GDM1 (cell line): ENCODE measurements around the gene FAM118A.
"Not testable (repeated sequence)": the region's sequence is repeated elsewhere in the genome, so short reads cannot be mapped to it uniquely, and the experiment has no call there.

Experiments used
- DNase-seq: peaks from one replicate; lab custom pipeline; 2025; lab: John Stamatoyannopoulos, UW

Gene FAM118A

DNA sequence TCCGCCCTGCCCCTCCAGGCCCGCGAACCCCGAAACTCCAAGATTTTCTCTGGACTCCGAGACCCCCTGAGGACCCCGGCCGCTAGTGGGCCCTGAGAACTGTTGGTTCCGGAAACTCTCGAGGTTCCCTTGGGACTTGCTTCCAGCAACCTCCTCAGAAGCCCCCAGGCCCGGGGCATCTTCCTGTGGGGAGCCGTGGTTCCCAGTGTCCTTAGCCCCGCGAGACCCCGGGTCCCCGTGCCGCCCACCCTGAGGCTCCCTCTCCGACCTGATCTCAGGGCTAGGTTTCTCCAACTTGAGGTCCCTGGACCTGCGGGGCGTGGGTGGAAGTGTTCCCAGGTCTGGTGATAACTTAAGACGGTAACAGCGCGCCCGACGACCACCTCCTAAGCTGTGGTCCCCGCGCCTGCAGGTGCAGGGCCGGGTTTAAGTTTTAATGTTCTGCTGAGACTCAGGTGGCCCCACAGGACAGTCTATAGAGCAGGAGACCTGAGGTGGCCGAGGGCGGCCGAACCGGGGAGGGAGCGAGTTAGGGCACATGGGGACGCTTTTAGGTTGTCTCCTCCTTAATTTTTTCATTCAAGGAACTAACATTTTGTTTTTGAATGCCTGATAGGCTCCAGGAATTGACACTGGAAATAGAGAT, 720 bp downstream of the FAM118A start:
- no peak for DNase-seq

DNA sequence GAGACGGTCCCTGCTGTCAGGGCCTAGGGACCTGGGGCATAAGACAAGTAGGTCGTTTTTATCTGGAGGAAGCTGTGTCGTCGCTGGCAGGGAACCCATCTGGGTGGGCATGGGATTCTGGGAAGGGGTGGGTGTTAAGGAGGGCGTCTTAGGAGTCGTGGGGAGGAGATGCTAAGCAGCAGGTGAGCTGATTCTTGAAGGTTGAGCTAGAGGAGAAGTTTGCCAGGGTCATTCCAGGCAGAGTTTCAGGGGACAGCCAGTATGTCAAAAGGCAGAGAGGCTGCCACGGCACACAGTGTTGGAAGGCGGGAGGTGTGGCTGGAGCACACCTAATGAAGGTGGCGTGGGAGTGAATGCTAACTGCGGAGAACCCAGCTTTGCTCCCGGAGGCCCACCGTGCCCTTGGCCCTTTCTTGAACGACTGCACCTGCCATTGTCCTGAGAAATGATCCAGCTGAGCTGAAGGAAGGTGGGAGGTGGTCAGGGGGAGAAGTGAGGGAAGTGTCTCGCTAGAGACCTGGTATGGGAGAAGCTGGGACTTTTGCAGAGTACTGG, 1.3 kb downstream of the FAM118A start:
- DNase-seq, result no peak

DNA sequence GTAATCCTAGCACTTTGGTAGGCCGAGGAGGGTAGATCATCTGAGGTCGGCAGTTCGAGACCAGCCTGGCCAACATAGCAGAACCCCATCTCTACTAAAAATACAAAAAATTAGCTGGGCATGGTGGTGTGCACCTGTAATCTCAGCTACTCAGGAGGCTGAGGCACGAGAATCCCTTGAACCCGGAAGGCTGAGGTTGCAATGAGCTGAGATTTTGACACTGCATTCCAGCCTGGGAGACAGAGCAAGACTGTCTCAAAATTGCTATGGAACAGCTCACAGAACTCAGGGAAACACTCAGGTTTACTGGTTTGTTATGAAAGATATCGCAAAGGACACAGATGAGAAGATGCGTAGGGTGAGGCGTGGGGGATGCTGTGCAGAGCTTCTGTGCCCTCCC, 2.7 kb downstream of the FAM118A start:
- DNase-seq, result no peak

DNA sequence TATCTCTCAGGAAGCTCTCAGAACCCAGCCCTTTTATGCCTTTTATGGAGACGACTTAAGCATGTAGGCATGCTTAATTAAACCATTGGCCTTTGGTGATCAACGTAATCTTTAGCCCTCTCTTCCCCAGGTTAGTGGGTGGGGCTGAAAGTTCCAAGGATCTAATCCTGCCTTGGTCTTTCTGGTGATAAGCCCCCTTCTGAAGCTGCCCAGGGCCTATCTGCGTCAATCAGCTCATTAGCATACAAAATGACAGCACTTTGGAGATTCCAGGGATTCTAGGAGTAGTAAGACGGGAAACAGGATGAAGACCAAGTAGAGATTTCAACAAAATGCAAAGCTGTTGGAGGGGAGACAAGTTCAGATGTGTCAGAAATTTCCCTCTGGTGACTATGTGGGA, 3.1 kb downstream of the FAM118A start:
- no peak for DNase-seq

DNA sequence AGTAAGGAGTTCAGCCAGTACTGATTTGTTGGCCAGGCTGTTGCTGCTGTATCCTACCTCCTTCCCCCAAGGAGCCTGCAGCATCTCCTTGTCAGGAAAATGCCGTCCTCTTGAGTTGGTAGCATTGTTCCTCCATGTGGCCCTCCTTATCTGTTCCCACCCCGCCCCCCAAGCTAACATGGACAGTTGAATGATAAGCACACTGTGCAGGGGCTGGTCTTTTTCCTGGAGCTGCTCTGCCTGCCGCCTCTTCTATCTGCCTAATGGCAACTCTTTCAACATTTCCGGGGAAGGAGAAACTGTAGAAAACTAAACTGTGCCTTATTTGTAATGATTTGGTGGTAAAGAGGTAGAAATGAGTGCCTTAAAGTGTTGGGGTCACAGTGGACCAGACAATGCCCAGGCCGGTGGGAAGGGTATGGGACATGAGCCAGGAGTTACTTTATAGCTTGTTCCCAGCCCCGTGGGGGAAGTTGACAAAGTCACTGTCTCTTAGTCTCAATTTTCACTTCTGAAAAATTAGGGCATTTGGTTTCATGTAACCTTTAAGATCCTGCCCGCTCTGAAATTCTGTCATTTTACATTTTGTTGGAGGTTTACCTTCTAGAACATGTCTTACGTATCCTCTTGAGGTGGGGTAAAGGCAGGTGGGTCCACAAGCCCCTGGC, 4.5 kb downstream of the FAM118A start:
- no peak for DNase-seq

DNA sequence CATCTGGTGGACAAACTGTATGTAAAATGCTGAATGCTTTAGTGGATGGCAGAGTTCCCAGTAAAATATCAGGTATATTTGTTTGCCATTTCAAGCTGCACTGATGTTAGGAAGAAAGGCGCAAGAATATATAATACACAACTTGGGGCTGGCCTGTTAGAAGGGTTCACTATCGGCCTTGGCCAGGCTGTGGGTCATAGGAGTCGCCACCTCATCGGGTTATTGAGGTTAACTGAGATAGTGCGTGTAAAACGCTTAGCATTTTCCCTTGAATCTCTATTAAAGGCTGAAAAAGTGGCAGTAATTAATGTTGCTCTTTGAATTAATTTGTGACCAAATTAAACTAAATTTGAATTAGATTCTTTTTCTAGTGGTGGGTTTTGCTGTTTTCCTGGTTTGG, 5.1 kb downstream of the FAM118A start:
- DNase-seq, result no peak

DNA sequence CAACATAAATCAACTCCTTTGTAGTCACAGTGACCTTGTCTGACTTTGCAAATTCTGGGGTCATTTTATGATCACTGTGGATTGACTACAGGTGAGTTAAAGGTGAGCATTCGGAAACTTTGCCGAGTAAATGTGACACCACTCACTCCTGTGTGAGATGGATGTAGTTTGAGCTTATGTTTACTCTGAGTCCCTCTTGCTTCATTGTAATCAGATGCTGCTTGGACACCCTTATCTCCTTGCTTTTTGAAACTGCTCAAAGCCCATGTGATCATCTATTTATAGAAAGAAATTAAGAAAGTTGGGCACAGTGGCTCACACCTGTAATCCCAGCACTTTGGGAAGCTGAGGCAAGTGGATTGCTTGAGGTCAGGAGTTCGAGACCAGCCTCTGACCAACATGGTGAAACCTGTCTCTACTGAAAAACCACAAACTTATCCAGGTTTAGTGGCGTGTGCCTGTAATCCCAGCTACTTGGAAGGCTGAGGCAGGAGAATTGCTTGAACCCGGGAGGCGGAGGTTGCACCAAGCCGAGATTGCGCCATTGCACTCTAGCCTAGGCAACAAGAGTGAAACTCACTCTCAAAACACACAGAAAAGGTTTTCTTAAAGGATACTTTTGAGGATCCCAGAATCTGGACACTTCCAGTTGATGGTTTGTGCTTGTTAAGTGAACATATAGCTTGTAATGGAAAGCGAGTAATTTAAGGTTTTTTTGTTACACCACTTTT, 7.2 kb downstream of the FAM118A start:
- DNase-seq, result no peak

DNA sequence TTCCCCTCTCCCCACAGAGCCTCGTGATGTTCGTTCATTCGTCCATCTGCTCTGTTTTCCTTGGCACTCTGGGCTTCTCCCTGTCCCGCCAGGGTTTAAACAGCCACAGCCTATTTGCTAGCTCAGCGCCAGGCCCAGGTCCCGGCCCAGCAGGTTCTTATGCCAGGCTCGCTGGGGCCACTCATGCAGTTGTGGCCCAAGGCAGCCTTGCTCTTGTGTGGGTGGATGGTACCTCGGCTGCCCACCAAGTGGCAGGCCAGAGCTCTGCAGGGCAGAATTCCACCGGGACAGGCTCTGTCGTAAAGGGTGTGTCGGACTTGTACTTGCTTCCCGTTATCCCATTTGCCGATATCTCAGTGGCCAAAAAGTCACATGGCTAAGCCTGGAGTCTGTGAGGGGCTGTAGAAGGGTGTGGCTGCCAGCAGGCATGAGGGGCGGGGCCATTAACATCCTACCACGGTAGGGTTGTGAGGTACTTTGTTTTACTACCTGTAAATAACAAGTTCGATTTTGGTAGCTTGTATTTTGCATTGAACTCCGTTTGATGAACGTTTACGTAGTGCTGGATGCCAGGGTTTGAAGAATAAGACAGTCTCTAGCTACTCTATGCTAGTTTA, 7.9 kb downstream of the FAM118A start:
- no peak for DNase-seq

DNA sequence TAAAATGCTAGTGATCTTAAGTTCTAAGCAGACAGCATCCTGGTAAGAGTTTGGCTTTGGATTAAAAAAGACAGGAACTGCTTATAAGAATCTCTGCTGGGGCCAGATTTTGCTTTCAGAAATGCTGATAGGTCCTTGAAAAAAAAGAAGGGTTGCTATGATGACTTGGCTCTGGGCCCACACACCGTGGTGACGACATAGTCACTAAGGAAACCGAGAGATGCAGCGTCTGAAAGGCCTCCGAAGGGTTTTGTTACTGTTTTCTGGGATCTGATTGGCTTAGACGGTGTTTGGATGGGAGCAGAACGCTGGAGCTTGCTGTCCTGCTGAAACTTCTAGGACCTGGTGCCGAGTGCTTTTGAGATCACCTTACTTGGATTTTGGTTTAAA, 8.4 kb downstream of the FAM118A start:
- DNase-seq, result no peak

DNA sequence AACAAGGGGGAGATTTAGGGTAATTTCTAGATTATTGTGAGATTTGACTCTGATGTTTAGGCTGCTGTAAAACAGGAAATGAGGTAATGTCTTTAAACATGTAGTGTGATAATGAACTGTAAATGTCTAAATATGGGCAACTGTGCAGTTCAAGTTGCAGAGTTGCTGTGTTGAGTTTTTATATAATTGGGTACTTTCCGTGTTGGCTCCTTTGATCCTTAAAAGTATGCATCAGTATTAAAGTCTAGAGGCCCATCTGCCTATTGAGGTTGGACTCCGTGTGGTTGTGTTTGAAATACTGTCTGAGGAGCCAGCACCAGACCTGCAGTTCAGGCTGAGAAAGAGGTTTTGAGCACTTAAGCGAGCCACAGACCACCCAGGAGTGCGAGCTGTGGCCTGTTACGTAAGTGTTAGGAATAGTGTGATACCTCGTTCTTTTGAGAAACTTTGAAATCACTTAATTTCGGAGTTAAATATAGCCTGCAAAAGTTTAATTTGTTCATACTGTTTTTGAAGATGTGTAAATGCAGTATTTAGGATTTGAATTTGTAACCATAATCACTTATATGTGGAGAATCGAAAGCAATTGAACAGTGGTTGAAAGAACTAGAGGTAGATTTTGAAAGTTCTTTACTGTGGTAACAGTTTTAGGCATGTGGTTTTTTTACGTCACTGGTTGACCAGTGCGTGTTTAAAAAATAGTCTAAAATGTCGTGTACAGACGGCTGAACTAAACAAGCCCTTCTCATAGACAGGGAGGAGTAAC, 9.0 kb downstream of the FAM118A start:
- DNase-seq, result no peak

DNA sequence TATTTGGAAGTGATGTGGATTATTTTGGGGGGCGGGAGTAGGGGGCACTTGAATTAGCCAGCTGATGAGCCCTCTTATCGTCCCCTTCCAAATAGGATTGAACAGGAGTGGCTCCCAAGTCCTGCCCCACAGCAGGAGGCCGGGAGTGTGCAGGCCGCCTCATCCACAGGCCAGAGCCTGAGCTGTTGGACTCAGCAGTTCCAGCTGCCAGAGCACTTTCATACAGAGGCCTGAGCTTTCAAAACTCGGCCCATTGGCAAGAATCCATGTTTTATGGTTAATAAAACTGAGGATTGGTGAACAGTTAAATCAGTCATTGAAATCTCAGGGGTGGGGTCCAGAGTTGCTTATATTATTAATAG, 9.6 kb downstream of the FAM118A start:
- DNase-seq, result no peak

DNA sequence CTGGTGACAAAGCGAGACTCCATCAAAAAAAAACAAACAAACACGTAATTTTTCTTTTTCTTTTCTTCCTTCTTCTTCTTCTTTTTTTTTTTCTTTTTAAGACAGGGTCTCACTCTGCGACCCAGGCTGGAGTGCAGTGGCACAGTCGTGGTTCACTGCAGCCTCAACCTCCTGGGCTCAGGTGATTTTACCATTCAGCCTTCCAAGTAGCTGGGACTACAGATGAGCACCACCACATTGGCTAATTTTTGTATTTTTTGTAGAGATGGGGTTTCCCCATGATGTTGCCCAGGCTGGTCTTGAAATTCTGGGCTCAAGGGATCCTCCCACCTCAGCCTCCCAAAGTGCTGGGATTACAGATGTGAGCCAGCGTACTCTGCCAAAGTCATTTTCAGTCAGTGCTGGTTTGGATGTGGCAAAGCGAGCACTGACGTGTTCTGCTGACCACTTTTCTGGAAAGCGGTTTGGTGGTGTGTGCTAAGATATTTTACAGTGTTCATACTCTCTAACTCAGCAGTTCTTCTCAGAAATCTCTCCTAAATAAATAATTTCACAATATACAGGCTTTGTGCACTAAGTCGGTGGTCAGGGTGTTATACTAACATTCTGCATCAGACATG, 10.7 kb downstream of the FAM118A start:
- no peak for DNase-seq

DNA sequence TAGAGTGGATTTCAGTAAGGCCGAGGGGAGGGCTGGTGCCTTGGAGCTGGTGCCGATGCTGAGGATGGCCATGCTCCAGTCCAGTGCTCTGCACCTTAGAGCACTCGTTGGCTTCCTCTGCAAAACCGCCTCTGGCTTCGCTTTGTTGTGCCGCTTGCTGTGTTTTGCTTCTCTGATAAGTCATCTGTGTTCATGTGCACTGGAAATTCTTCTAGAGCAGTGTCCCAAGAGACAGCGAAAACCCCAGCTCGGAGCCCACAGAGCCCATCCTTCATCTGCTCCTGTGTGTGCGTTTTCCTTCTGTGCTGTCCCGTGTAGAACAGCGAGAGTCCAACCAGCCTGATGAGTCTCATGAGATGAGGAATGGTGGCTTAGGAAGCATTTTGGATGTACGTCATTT, 12.1 kb downstream of the FAM118A start:
- DNase-seq, result no peak

DNA sequence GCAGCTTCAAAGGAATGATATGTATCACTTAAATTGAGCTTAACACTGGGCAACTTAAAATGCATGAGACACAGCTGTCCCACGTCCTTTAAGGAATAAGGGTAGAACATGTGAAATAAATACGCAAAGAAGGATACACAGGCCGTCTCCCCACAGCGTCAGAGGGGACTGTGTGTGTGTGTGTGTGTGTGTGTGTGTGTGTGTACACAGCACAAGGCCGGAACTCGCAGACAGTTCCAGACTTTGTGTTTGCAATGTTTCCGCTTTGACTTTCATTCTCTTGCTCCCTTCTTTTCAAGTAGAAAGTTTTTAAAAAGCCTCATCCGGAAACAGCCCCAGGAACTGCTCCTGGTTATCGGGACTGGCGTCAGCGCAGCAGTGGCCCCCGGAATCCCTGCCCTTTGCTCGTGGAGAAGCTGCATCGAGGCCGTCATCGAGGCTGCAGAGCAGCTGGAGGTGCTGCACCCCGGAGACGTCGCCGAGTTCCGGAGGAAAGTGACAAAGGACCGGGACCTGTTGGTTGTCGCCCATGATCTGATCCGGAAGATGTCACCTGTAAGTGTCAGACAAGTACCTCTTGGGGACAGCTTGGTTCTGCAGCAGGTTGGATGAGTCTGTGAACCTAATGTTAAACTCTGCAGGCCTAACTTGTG, 13.3 kb downstream of the FAM118A start:
- DNase-seq, result no peak

DNA sequence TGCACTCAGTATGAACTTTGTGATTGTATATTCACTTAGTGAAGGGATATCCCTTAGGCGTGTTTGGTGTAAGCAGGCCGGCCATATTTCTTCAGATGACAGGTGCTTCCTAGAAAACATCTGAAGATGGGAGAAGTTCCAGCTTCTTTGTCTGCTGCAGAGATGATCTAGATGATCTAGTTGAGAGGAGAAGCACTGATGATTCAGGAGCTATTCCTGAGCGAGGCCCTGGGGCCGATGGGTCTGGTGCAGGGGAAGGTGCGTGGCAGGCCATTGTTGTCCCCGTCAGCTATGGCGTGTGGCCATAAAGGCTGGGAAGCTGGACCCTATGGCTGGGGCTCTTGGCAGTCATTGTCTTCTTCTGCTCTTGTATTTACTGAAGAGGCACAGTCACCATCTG, 14.0 kb downstream of the FAM118A start:
- DNase-seq, result no peak

DNA sequence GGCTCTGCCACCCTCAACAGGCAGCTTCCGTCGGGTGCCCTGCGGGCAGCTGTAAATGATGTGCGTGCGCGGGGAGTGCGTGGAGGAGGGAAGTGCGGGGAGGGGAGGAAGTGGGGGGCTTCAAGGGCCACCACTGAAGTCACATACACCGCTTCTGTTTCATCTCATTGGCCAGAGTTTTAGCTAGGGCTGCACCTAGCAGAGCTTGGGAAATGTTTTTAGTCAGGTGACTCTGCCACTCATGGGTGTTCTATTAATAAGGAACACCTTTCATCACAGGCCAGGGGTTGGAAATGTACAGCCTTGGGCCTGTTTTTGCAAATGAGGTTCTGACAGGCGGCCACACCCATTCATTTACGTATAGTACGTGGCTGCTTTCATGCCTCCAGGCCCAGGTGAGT, 14.6 kb downstream of the FAM118A start:
- DNase-seq, result no peak

DNA sequence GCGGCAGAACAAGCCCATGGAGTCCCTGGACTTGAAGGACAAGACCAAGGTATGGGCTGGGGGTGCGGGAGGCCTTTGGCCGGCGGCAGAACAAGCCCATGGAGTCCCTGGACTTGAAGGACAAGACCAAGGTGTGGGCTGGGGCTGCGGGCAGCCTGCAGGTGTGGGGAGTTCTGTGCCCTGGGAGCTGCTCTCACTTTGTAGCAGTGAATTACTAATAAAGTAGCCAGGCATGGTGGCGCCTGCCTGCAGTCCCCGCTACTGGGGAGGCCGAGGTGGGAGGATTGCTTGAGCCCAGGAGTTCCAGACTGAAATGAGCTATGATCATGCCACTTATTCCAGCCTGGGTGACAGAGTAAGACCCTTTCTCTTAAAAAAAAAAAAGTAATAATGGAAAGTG, 18.5 kb downstream of the FAM118A start:
- not testable (repeated sequence) for DNase-seq

DNA sequence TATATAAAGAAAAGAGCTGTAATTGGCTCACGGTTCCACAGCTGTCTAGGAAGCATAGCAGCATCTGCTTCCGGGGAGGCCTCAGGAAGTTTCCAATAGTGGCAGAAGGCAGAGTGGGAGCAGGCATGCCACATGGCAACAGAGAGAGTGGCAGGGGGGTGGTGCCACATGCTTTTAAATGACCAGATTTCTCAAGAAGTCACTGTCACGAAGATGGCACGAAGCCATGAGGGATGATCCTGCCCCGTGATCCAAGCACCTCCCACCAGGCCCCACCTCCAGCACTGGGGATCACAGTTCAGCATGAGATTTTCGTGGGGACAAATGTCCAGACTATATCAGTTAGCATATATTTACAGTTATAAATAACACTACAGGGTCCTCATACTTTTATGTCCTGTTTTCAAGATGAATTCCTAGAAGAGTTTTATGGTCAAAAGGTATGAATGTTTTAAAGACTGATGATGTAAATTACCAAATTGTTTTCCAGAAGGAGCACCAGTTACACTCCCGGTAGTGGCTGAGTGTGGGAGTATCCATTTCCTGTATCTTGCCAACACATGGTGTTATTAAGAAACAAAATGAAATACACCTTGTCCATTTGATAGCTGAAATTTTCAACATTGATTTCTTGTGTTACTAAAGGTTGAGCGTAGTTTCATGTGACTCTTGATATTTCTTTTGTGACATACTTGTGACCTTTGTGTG, 19.2 kb downstream of the FAM118A start:
- DNase-seq, result no peak

DNA sequence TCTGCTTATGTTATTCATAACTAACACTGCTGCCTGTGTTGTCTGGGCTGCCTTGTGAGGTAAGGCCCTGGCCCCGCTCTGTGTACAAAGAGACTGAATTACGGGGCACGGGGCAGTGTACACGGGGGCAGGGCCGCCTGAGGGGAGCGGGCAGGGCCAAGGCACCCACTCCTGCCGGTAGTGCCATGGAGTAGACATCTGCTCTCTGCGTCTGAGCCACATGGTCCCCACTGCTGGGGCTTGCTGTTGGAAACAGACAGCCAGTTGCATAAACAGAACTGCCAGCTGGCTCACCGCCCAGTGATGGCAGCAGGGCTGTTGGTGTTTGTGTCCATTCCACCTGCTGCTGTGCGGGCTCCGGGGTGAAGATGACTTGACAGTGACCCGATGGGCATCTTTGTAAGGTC, 19.8 kb downstream of the FAM118A start:
- DNase-seq, result no peak

DNA sequence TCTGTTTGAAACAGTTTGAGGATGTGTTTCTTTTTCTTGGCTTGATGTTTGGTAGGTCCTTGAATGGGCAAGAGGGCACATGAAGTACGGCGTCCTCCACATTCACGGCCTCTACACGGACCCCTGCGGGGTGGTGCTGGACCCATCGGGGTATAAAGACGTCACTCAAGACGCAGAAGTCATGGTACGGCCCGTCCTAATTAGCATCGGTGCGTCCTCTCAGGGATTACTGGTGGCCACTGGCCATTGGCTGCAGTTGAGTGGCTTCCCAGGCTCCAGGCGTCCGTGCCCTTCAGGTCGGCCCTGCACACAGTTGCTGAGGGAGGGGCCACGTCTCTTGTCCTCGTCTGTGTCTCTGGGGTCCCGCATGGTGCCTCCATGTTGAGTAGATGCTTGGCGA, 20.8 kb downstream of the FAM118A start:
- DNase-seq, result no peak
